ENCODE measurements around the gene ELMO1.

The ELMO1 gene

DNA sequence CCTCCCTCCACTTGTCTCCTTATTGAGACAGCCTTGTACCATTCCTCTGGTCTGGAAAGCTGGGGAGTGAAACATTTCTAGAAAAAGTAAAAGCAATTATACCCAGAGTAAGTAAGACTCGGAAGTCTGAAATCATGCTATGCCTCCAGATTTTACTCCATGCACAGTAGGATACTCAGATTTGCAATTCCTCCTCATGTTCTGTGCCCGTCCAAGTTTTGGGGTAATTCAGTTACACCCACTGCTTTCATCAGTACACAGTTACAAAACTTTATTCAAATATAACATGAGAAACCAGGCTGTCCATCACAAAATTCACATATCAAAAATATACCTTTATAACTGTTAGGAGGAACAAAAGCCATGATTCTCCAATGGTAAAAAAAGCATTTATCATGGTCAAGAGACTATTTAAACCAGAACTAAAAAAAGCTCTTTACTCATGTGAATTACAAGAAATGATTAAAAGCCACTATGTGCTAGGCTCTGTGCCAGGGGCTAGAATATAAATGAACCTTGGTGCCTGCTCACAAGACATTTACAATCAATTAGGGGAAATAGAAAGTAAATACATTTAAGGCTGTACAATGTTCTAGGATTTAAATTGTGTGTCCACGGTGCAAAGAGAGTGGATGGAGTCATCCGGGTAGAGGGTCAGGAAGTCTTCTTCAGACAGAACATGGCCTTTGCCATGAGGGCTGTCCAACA lies 320.2 kb downstream of the ELMO1 start:
- DNase-seq (ENCODE audit: low spot score) = no peak
- Histone ChIP-seq H3K27me3 (ENCODE audit: insufficient read depth, poor library complexity, severe bottlenecking) (no peaks in the 10 kb centered on the region), H3K4me3 (ENCODE audit: severe bottlenecking) (no peak overlapping the region), H3K36me3 (ENCODE audit: low read depth) (no peaks in the 10 kb centered on the region), H3K4me1 (ENCODE audit: insufficient read depth, poor library complexity, severe bottlenecking) (no peaks in the 10 kb centered on the region), H3K9me3 (ENCODE audit: severe bottlenecking) (no peaks in the 10 kb centered on the region), H3K27ac (ENCODE audit: poor library complexity, severe bottlenecking) (no peak overlapping the region)
- TF ChIP-seq, protein P1, sequence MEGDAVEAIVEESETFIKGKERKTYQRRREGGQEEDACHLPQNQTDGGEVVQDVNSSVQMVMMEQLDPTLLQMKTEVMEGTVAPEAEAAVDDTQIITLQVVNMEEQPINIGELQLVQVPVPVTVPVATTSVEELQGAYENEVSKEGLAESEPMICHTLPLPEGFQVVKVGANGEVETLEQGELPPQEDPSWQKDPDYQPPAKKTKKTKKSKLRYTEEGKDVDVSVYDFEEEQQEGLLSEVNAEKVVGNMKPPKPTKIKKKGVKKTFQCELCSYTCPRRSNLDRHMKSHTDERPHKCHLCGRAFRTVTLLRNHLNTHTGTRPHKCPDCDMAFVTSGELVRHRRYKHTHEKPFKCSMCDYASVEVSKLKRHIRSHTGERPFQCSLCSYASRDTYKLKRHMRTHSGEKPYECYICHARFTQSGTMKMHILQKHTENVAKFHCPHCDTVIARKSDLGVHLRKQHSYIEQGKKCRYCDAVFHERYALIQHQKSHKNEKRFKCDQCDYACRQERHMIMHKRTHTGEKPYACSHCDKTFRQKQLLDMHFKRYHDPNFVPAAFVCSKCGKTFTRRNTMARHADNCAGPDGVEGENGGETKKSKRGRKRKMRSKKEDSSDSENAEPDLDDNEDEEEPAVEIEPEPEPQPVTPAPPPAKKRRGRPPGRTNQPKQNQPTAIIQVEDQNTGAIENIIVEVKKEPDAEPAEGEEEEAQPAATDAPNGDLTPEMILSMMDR (IDR thresholded peaks at IDR 0.05; ENCODE audit: poor library complexity, severe bottlenecking) = no peak
- no peak for ATAC-seq (ENCODE audit: low read depth)

DNA sequence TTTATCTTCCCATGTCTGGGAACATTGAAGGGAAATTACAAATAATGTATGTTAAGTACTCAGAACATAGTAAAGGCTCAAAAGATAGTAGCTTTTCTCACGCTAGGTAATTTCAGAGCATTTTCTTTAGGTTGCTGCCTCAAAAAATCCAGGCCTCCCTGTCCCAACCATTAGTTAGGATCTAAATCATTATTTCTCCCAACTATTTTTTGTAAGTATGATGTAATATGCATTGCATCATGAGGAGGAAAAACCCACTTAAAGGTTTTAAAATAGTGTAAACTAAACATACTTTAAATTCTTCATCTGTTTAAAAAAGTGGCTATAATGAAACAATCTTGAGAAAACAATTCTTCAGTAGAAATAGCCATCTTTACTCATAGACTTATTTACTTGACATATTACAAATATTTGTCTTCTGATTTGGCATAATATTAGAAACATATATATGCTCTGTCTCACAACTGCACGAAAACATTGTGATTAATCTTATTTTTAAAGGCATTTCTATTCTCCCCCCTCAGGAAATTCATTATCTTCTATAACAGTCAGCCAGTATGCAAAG lies 329.3 kb downstream of the ELMO1 start:
- Histone ChIP-seq H3K9me3 (ENCODE audit: severe bottlenecking) (no peaks in the 10 kb centered on the region), H3K27ac (ENCODE audit: poor library complexity, severe bottlenecking) (no peak overlapping the region), H3K27me3 (ENCODE audit: insufficient read depth, poor library complexity, severe bottlenecking) (no peaks in the 10 kb centered on the region), H3K4me1 (ENCODE audit: insufficient read depth, poor library complexity, severe bottlenecking) (no peaks in the 10 kb centered on the region), H3K4me3 (ENCODE audit: severe bottlenecking) (no peak overlapping the region), H3K36me3 (ENCODE audit: low read depth) (no peaks in the 10 kb centered on the region)
- DNase-seq (ENCODE audit: low spot score) (no peak), ATAC-seq (ENCODE audit: low read depth) (no peak)
- TF ChIP-seq, protein P1 (IDR thresholded peaks at IDR 0.05; ENCODE audit: poor library complexity, severe bottlenecking) = no peak

DNA sequence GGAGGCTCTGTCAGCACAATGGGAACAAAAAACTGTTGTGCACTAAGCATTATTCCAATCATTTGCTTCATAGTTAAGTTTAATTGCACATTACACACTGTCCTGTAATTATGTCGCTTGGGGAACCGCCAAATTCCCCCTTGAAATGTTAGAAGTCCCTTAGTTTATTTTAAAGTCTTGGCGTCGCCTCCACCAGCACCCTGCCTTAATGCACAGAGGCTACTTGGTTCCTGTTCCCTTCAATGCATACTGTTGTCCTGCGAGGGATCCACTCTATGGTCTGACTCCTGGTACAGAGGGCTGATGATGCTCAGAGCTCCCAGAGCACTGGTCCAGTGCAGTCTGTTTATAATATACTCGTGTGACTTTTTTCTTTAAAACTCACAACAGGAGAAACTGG lies 330.7 kb downstream of the ELMO1 start:
- TF ChIP-seq, protein P1 (IDR thresholded peaks at IDR 0.05; ENCODE audit: poor library complexity, severe bottlenecking) = no peak
- Histone ChIP-seq H3K4me3 (ENCODE audit: severe bottlenecking) (no peak overlapping the region), H3K9me3 (ENCODE audit: severe bottlenecking) (no peaks in the 10 kb centered on the region), H3K27me3 (ENCODE audit: insufficient read depth, poor library complexity, severe bottlenecking) (no peaks in the 10 kb centered on the region), H3K4me1 (ENCODE audit: insufficient read depth, poor library complexity, severe bottlenecking) (no peaks in the 10 kb centered on the region), H3K36me3 (ENCODE audit: low read depth) (no peaks in the 10 kb centered on the region), H3K27ac (ENCODE audit: poor library complexity, severe bottlenecking) (no peak overlapping the region)
- DNase-seq (ENCODE audit: low spot score) (no peak), ATAC-seq (ENCODE audit: low read depth) (no peak)

- TF ChIP-seq, protein P1 (IDR thresholded peaks at IDR 0.05; ENCODE audit: poor library complexity, severe bottlenecking) = no peak
- H3K9me3 ChIP-seq (ENCODE audit: severe bottlenecking) = no peaks in the 10 kb centered on the region
- no peak for ATAC-seq (ENCODE audit: low read depth)
- no peak overlapping the region for H3K4me3 ChIP-seq (ENCODE audit: severe bottlenecking)
- H3K4me1 ChIP-seq (ENCODE audit: insufficient read depth, poor library complexity, severe bottlenecking) = no peaks in the 10 kb centered on the region
- no peak for DNase-seq (ENCODE audit: low spot score)
- H3K27me3 ChIP-seq (ENCODE audit: insufficient read depth, poor library complexity, severe bottlenecking) = no peaks in the 10 kb centered on the region
- H3K27ac ChIP-seq (ENCODE audit: poor library complexity, severe bottlenecking) = no peak overlapping the region
- no peaks in the 10 kb centered on the region for H3K36me3 ChIP-seq (ENCODE audit: low read depth)
These were observed 331.4 kb downstream of the ELMO1 start for GRCh38 chr7:37117292-37117691.

DNA sequence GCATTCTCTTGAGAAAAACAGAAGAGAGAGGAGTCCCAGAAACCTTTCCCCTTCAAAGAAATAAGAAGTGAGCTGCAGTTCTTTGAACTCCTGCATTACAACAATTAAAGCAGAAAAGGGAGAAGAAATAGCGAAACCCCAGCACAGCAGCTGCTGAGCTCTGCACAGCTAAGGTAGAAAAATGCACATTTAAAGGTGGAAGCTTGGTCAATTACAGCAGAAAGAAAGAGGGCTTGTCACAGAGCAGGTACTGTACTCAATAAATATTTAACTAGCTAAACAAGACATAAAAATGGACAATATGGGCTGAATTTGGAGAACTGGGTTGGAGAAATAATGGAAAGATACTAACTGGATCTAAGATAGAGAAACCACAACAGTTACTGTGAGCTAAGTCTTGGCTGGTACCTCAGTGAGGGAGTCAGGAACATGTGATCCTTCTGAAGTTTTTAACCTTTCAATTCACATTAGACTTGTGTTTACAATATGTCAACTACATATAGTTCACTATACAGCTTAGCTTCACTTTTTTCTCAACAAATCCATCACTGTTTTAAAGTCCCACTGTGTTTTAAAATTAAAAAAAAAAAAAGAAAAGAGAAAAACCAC lies 332.5 kb downstream of the ELMO1 start:
- DNase-seq (ENCODE audit: low spot score) = no peak
- H3K9me3 ChIP-seq (ENCODE audit: severe bottlenecking) = no peaks in the 10 kb centered on the region
- H3K36me3 ChIP-seq (ENCODE audit: low read depth) = no peaks in the 10 kb centered on the region
- ATAC-seq (ENCODE audit: low read depth) = no peak
- H3K4me1 ChIP-seq (ENCODE audit: insufficient read depth, poor library complexity, severe bottlenecking) = no peaks in the 10 kb centered on the region
- no peak overlapping the region for H3K27ac ChIP-seq (ENCODE audit: poor library complexity, severe bottlenecking)
- TF ChIP-seq, protein P1 (IDR thresholded peaks at IDR 0.05; ENCODE audit: poor library complexity, severe bottlenecking) = no peak
- no peak overlapping the region for H3K4me3 ChIP-seq (ENCODE audit: severe bottlenecking)
- no peaks in the 10 kb centered on the region for H3K27me3 ChIP-seq (ENCODE audit: insufficient read depth, poor library complexity, severe bottlenecking)

Data from RWPE2 (cell line).